Hepatocyte (in vitro differentiated cells): Measurements from ENCODE around the gene HHEX. TPM values are rescaled to one million over a fixed set of nuclear protein-coding genes. Genes with fewer than 3 reads are reported as not detected.

Experiments
- DNase-seq: peaks from one replicate; pipeline ENCODE4 v3.0.0-alpha.2; 2016; ENCODE audit warnings: low spot score
- H2AFZ ChIP-seq: fragments of 200-600 bp; sonication (generic); 2 replicates; pipeline ENCODE4 v1.6.0; 2016; ENCODE audit warnings: antibody characterized with exemption, mild to moderate bottlenecking
- H3K27ac ChIP-seq: fragments of 200-600 bp; sonication (generic); 2 replicates; pipeline ENCODE4 v1.5.1; 2016; ENCODE audit warnings: mild to moderate bottlenecking
- H3K27me3 ChIP-seq: fragments of 200-600 bp; sonication (generic); 2 replicates; pipeline ENCODE4 v1.6.1; 2016
- H3K36me3 ChIP-seq: fragments of 200-600 bp; sonication (generic); replicated peaks from 2 replicates; pipeline ENCODE4 v1.5.1; 2016; ENCODE audit warnings: low read depth; ENCODE audit not compliant: insufficient read depth
- H3K4me1 ChIP-seq: fragments of 200-600 bp; sonication (generic); 2 replicates; pipeline ENCODE4 v1.5.1; 2016; ENCODE audit warnings: mild to moderate bottlenecking, moderate library complexity; ENCODE audit not compliant: insufficient read depth
- H3K4me2 ChIP-seq: fragments of 200-600 bp; sonication (generic); 2 replicates; pipeline ENCODE4 v1.6.0; 2016
- H3K4me3 ChIP-seq: fragments of 200-600 bp; sonication (generic); 2 replicates; pipeline ENCODE4 v1.5.1; 2016; ENCODE audit warnings: mild to moderate bottlenecking
- H3K79me2 ChIP-seq: fragments of 200-600 bp; sonication (generic); 2 replicates; pipeline ENCODE4 v1.6.0; 2017; ENCODE audit warnings: mild to moderate bottlenecking
- H3K9me2 ChIP-seq: fragments of 200-600 bp; sonication (generic); replicated peaks from 2 replicates; pipeline ENCODE4 v1.6.0; 2017; ENCODE audit warnings: mild to moderate bottlenecking; ENCODE audit not compliant: insufficient read depth
- H3K9me3 ChIP-seq: fragments of 200-600 bp; sonication (generic); 2 replicates; pipeline ENCODE4 v1.5.1; 2016; ENCODE audit warnings: low read depth, mild to moderate bottlenecking
- H4K20me1 ChIP-seq: fragments of 200-600 bp; sonication (generic); 2 replicates; pipeline ENCODE4 v1.6.0; 2016; ENCODE audit warnings: mild to moderate bottlenecking; ENCODE audit not compliant: insufficient read depth, poor library complexity, severe bottlenecking
- EZH2 ChIP-seq: fragments of 200-600 bp; sonication (generic); IDR thresholded peaks from 2 replicates; pipeline ENCODE4 v1.6.1; 2016; ENCODE audit warnings: antibody characterized with exemption, mild to moderate bottlenecking, borderline replicate concordance
- EZH2phosphoT487 ChIP-seq: fragments of 200-600 bp; sonication (generic); IDR thresholded peaks from one replicate; pipeline ENCODE4 v1.6.1; 2018; ENCODE audit warnings: antibody characterized with exemption, mild to moderate bottlenecking, low read depth, moderate library complexity; ENCODE audit not compliant: unreplicated experiment, severe bottlenecking
- whole genome bisulfite sequencing: methylation state at CpG from one replicate; pipeline ENCODE4 v1.1.6; 2016; ENCODE audit warnings: low lambda C conversion rate; ENCODE audit errors: missing lambda C conversion rate; 5-methylcytosine and 5-hydroxymethylcytosine counted together
- polyA plus RNA-seq: library from polyadenylated mRNA; unstranded; fragments of >200 nt; fragmentation: Nextera tagmentation; extraction: Ambion mirVana; gene quantifications from 2 replicates; pipeline ENCODE4 v1.2.1, GENCODE V29; 2016
- total RNA-seq: library from RNA; depleted of rRNA; stranded (reverse); fragments of >200 nt; gene quantifications from 2 replicates; pipeline ENCODE4 v1.2.3, GENCODE V29; 2014
- TF ChIP-seq, protein P1 (sequence below): fragments of 200-600 bp; sonication (generic); IDR thresholded peaks from 2 replicates; pipeline ENCODE4 v1.5.1; 2016; ENCODE audit warnings: antibody characterized with exemption, mild to moderate bottlenecking; ENCODE audit not compliant: poor library complexity

Gene HHEX
- total and polyA plus RNA-seq, 2 experiments from 2014 or later = 15.1 to 18.4 TPM

DNA sequence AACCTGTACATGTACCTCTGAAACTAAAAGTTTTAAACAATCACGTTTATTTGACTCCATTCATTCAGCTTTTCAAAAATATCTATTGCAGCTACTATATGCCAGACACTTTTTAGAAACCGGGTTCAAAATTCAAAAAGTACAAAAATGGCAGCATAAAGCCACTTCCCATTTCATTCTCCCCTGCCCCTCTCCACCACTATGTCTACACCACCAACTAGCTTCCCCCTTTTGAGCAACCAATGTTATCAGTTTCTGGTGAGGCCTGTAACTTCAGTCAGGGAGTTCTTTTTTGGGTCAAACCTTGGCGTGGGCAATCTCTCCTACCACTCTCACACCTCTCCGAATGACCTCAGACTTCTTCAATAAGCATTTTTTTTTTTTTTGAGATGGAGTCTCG lies 11.5 kb upstream of the HHEX start:
- Histone ChIP-seq H3K4me2 (no peak overlapping the region), H3K36me3 (no peaks in the 10 kb centered on the region), H3K27me3 (peaks cover 3% of the 10 kb centered on the region), H3K9me3 (no peaks in the 10 kb centered on the region), H3K79me2 (no peaks in the 10 kb centered on the region), H3K27ac (no peak overlapping the region), H3K9me2 (peaks cover 3% of the 10 kb centered on the region), H3K4me3 (no peak overlapping the region), H2AFZ (no peak overlapping the region), H3K4me1 (no peaks in the 10 kb centered on the region), H4K20me1 (no peaks in the 10 kb centered on the region)
- DNase-seq = no peak
- TF ChIP-seq, protein P1, sequence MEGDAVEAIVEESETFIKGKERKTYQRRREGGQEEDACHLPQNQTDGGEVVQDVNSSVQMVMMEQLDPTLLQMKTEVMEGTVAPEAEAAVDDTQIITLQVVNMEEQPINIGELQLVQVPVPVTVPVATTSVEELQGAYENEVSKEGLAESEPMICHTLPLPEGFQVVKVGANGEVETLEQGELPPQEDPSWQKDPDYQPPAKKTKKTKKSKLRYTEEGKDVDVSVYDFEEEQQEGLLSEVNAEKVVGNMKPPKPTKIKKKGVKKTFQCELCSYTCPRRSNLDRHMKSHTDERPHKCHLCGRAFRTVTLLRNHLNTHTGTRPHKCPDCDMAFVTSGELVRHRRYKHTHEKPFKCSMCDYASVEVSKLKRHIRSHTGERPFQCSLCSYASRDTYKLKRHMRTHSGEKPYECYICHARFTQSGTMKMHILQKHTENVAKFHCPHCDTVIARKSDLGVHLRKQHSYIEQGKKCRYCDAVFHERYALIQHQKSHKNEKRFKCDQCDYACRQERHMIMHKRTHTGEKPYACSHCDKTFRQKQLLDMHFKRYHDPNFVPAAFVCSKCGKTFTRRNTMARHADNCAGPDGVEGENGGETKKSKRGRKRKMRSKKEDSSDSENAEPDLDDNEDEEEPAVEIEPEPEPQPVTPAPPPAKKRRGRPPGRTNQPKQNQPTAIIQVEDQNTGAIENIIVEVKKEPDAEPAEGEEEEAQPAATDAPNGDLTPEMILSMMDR = no peak
- TF ChIP-seq EZH2phosphoT487 (no peak), EZH2 (no peak)
- WGBS = 94% methylated on average over 5 of the region's 5 CpGs

DNA sequence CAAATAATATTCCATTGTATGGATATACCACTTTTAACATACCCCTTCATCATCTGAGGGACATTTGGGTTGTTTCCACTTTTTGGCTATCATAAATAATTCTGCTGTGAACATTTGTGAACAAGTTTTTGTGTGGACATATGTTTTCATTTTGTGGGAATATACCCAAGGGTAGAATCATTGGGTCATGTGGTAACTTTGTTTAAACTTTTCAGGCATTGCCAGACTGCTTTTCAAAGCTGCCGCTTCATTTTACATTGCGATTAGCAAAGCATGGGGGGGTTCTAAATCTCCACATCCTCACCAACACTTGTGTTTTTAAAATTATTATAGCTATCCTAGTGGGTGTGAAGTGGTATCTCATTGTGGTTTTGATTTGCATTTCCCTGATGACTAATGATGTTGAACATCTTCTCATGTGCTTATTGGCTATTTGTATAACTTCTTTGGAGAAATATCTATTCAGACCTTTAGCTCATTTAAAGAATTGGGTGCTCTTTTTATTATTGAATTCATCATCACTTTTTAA lies 8.4 kb upstream of the HHEX start:
- 89% methylated on average over 2 of the region's 2 CpGs for WGBS
- H3K79me2 ChIP-seq = no peaks in the 10 kb centered on the region
- no peaks in the 10 kb centered on the region for H4K20me1 ChIP-seq

DNA sequence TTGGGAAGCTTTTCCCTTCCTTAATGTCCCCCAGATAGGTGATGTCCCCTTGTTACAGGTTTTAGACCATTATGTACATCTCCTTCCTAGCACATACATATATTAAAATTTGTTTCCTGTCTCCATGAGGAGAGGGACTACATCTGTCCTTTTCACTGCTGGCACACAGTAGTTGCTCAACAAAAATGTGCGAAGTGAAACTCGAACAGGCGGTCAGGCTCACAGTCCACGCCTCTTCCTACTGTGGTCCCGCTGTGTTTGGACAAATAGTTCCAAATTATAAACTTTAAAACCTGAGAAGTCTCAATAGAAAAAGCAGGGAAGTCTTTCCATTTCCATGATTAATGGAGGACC lies 1.2 kb upstream of the HHEX start:
- Histone ChIP-seq H3K27ac (no peak overlapping the region), H3K9me2 (no peaks in the 10 kb centered on the region), H3K27me3 (peaks cover 56% of the 10 kb centered on the region), H3K36me3 (no peaks in the 10 kb centered on the region), H3K79me2 (no peaks in the 10 kb centered on the region), H2AFZ (peak overlapping the region; percentile 92), H3K4me2 (peak overlapping the region; percentile 93), H3K9me3 (no peaks in the 10 kb centered on the region), H3K4me1 (peaks cover 11% of the 10 kb centered on the region), H4K20me1 (no peaks in the 10 kb centered on the region), H3K4me3 (no peak overlapping the region)
- TF ChIP-seq, protein P1 = no peak
- no peak for TF ChIP-seq EZH2
- no peak for TF ChIP-seq EZH2phosphoT487
- DNase-seq = no peak
- 48% methylated on average over 5 of the region's 5 CpGs for WGBS

More for the DNA sequence above, 8.4 kb upstream of the HHEX start:
- no peak overlapping the region for H3K27ac ChIP-seq
- H3K4me2 ChIP-seq = no peak overlapping the region
- H2AFZ ChIP-seq = no peak overlapping the region
- TF ChIP-seq, protein P1 = no peak
- TF ChIP-seq EZH2 (no peak), EZH2phosphoT487 (no peak)
- no peak for DNase-seq
- no peaks in the 10 kb centered on the region for H3K9me3 ChIP-seq
- H3K27me3 ChIP-seq = peaks cover 3% of the 10 kb centered on the region
- no peaks in the 10 kb centered on the region for H3K4me1 ChIP-seq
- H3K4me3 ChIP-seq = no peak overlapping the region
- H3K9me2 ChIP-seq = peaks cover 3% of the 10 kb centered on the region
- H3K36me3 ChIP-seq = no peaks in the 10 kb centered on the region
